CD4-positive, alpha-beta T cell treated with Interleukin-6 for 4 hours (primary cell): ENCODE results near the gene IGLL5.
"Not testable (repeated sequence)": the region's sequence is repeated elsewhere in the genome, so short reads cannot be mapped to it uniquely, and the experiment has no call there.

Experiments used
- DNase-seq: peaks from one replicate; pipeline ENCODE4 v3.0.0-alpha.2; 2020; ENCODE audit warnings: mixed read lengths

The IGLL5 gene

GRCh38 chr22:22916215-22916951 lies 28.8 kb downstream of the IGLL5 start:
- DNase-seq = no peak

GRCh38 chr22:22916952-22917290 lies 29.3 kb downstream of the IGLL5 start:
- no peak for DNase-seq

- DNase-seq = no peak
Observed at GRCh38 chr22:22917377-22917776, 29.8 kb downstream of the IGLL5 start.

GRCh38 chr22:22918297-22918965 lies 30.8 kb downstream of the IGLL5 start:
- no peak for DNase-seq

GRCh38 chr22:22919041-22919440 lies 31.4 kb downstream of the IGLL5 start:
- no peak for DNase-seq

GRCh38 chr22:22920104-22920654 lies 32.6 kb downstream of the IGLL5 start:
- DNase-seq = no peak

- no peak for DNase-seq
Observed at GRCh38 chr22:22920910-22921550, 33.4 kb downstream of the IGLL5 start.

- DNase-seq = no peak
Observed at GRCh38 chr22:22921575-22921974, 34.0 kb downstream of the IGLL5 start.

- DNase-seq = not testable (repeated sequence)
Observed at GRCh38 chr22:22922092-22922953, 34.7 kb downstream of the IGLL5 start.

GRCh38 chr22:22922954-22923319 lies 35.3 kb downstream of the IGLL5 start:
- no peak for DNase-seq

GRCh38 chr22:22923379-22923778 lies 35.8 kb downstream of the IGLL5 start:
- DNase-seq = no peak

- DNase-seq = no peak
Observed at GRCh38 chr22:22923930-22924329, 36.3 kb downstream of the IGLL5 start.

- DNase-seq = no peak
Observed at GRCh38 chr22:22924369-22925145, 36.9 kb downstream of the IGLL5 start.

GRCh38 chr22:22925146-22925804 lies 37.7 kb downstream of the IGLL5 start:
- DNase-seq = no peak

GRCh38 chr22:22925805-22926369 lies 38.3 kb downstream of the IGLL5 start:
- DNase-seq = no peak

- DNase-seq = no peak
Observed at GRCh38 chr22:22926370-22927195, 39.0 kb downstream of the IGLL5 start.

- DNase-seq = no peak
Observed at GRCh38 chr22:22927196-22927887, 39.7 kb downstream of the IGLL5 start.

- DNase-seq = no peak
Observed at GRCh38 chr22:22927888-22928665, 40.5 kb downstream of the IGLL5 start.
